ENCODE results near the gene THEMIS.

THEMIS gene

DNA sequence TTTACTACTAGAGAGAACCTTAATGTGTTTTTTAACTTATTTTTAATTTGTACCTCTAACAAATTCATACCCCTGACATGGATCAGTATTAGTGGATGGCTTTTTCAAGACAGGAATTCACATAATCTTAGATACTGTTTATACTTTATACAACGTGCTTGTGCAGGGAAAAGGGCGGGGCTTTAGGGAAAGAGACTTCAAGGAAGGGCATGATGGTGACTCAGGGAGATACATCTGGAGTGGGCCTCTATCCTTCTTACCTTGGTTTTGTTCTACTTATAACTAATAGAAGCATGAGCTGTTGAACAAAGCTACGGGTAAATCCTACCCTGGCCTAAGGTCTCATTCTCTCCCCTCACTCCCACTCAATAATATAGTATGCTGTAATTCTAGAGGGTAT, 163.1 kb downstream of the THEMIS start:
- CTCF ChIA-PET = interaction anchor here (0.7 to 3.1 kb wide), 17 partner anchors 10 to 1036 kb away, joined by 3 to 22 read pairs (median 5); no protein-coding TSS in a partner anchor
- H3K9me3 ChIP-seq (ENCODE audit: control insufficient read depth, insufficient read depth, low read depth, low read length) = no peaks in the 10 kb centered on the region
- H3K27ac ChIP-seq (ENCODE audit: extremely low read depth, low read depth, low read length) = no peak overlapping the region
- peaks cover 3% of the 10 kb centered on the region; the same call in 1 of the 2 replicates for H3K4me1 ChIP-seq (ENCODE audit: control insufficient read depth, insufficient read depth, low read length)
- H3K36me3 ChIP-seq (ENCODE audit: control insufficient read depth in 2 of 2, insufficient read depth in 1 of 2, low read length in 2 of 2) = no peaks in the 10 kb centered on the region
- POLR2A ChIA-PET = no interaction called here
- H3K4me3 ChIP-seq (ENCODE audit: low read depth, low read length) = no peak overlapping the region
- TF ChIP-seq, protein P1, sequence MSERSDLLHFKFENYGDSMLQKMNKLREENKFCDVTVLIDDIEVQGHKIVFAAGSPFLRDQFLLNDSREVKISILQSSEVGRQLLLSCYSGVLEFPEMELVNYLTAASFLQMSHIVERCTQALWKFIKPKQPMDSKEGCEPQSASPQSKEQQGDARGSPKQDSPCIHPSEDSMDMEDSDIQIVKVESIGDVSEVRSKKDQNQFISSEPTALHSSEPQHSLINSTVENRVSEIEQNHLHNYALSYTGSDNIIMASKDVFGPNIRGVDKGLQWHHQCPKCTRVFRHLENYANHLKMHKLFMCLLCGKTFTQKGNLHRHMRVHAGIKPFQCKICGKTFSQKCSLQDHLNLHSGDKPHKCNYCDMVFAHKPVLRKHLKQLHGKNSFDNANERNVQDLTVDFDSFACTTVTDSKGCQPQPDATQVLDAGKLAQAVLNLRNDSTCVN (tag by site-specific recombination; optimal IDR thresholded peaks at IDR 0.05) = no peak
- TF ChIP-seq ZNF433 (tag by site-specific recombination; IDR thresholded peaks at IDR 0.05; ENCODE audit: low read depth) (no peak), ZNF211 (tag by site-specific recombination; IDR thresholded peaks at IDR 0.05; ENCODE audit: low read depth) (no peak), ZNF266 (tag by site-specific recombination; IDR thresholded peaks at IDR 0.05; ENCODE audit: low read depth) (no peak), ZNF138 (tag by site-specific recombination; IDR thresholded peaks at IDR 0.05; ENCODE audit: borderline replicate concordance) (no peak), ZNF791 (tag by site-specific recombination; IDR thresholded peaks at IDR 0.05) (no peak), KLF16 (tag by site-specific recombination; IDR thresholded peaks at IDR 0.05) (no peak), ZFP69B (tag by site-specific recombination; IDR thresholded peaks at IDR 0.05) (no peak), SP2 (tag by site-specific recombination; IDR thresholded peaks at IDR 0.05) (no peak)
- TF ChIP-seq, protein P2, sequence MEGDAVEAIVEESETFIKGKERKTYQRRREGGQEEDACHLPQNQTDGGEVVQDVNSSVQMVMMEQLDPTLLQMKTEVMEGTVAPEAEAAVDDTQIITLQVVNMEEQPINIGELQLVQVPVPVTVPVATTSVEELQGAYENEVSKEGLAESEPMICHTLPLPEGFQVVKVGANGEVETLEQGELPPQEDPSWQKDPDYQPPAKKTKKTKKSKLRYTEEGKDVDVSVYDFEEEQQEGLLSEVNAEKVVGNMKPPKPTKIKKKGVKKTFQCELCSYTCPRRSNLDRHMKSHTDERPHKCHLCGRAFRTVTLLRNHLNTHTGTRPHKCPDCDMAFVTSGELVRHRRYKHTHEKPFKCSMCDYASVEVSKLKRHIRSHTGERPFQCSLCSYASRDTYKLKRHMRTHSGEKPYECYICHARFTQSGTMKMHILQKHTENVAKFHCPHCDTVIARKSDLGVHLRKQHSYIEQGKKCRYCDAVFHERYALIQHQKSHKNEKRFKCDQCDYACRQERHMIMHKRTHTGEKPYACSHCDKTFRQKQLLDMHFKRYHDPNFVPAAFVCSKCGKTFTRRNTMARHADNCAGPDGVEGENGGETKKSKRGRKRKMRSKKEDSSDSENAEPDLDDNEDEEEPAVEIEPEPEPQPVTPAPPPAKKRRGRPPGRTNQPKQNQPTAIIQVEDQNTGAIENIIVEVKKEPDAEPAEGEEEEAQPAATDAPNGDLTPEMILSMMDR (tag by site-specific recombination; IDR thresholded peaks at IDR 0.05) = no peak

DNA sequence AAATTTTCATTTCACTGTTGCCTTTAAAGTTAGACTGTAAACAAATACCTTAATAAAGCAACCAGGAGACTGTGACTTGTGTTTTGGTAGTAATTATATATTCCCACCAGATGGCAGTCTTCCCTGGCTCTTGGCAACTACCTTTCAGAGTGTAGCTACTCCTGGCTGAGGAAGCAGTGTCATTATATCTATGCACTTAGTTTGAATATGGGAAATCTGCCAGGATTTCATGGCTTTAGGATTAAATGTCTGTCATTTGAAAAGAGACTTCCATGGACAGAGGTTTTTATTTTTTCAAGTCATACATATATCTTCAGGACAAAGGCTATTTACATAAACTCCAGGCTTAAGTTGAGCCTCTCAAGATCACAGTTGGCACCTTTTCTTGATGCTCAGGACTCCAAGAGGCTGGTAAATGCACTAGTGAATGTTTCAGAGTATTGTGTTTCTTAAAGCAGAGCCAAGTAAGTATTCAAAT, 163.8 kb downstream of the THEMIS start:
- H3K9me3 ChIP-seq (ENCODE audit: control insufficient read depth, insufficient read depth, low read depth, low read length) = no peaks in the 10 kb centered on the region
- H3K4me1 ChIP-seq (ENCODE audit: control insufficient read depth, insufficient read depth, low read length) = peaks cover 3% of the 10 kb centered on the region; the same call in 1 of the 2 replicates
- ChIA-PET POLR2A (interaction anchor here (0.6 kb wide), 1 partner anchor 1542 kb away, joined by 6 read pairs; no protein-coding TSS in a partner anchor), CTCF (interaction anchor here (0.5 to 3.1 kb wide), 27 partner anchors 10 to 1316 kb away, joined by 3 to 22 read pairs (median 3); partner anchors contain the start of gene PTPRK)
- H3K36me3 ChIP-seq (ENCODE audit: control insufficient read depth in 2 of 2, insufficient read depth in 1 of 2, low read length in 2 of 2) = no peaks in the 10 kb centered on the region
- no peak overlapping the region for H3K27ac ChIP-seq (ENCODE audit: extremely low read depth, low read depth, low read length)
- H3K4me3 ChIP-seq (ENCODE audit: low read depth, low read length) = no peak overlapping the region
- TF ChIP-seq KLF10 (tag by site-specific recombination; IDR thresholded peaks at IDR 0.05) (no peak), ZNF354C (tag by site-specific recombination; IDR thresholded peaks at IDR 0.05; ENCODE audit: borderline replicate concordance, low read depth) (no peak), ZIC2 (tag by site-specific recombination; IDR thresholded peaks at IDR 0.05) (no peak), ZNF660 (tag by site-specific recombination; IDR thresholded peaks at IDR 0.05) (peak; percentile 53; the same call in 1 of the 2 replicates), ZFHX2 (tag by site-specific recombination; conservative IDR thresholded peaks at IDR 0.05) (no peak), ZNF530 (tag by site-specific recombination; IDR thresholded peaks at IDR 0.05; ENCODE audit: low read depth) (no peak), ZSCAN30 (tag by site-specific recombination; IDR thresholded peaks at IDR 0.05) (peak; percentile 52; the same call in 1 of the 2 replicates), ZNF654 (tag by site-specific recombination; IDR thresholded peaks at IDR 0.05; ENCODE audit: low read depth) (peak; percentile 89), ZNF223 (tag by site-specific recombination; IDR thresholded peaks at IDR 0.05) (no peak), ZNF792 (tag by site-specific recombination; IDR thresholded peaks at IDR 0.05) (no peak), KLF1 (tag by site-specific recombination; IDR thresholded peaks at IDR 0.05) (no peak), ZNF366 (tag by site-specific recombination; conservative IDR thresholded peaks at IDR 0.05) (no peak), ZNF341 (tag by site-specific recombination; IDR thresholded peaks at IDR 0.05; ENCODE audit: low read depth) (no peak), ZNF510 (tag by site-specific recombination; IDR thresholded peaks at IDR 0.05; ENCODE audit: insufficient replicate concordance) (no peak), ZNF292 (tag by site-specific recombination; IDR thresholded peaks at IDR 0.05; ENCODE audit: borderline replicate concordance, low read depth) (no peak)
- TF ChIP-seq, protein P3, sequence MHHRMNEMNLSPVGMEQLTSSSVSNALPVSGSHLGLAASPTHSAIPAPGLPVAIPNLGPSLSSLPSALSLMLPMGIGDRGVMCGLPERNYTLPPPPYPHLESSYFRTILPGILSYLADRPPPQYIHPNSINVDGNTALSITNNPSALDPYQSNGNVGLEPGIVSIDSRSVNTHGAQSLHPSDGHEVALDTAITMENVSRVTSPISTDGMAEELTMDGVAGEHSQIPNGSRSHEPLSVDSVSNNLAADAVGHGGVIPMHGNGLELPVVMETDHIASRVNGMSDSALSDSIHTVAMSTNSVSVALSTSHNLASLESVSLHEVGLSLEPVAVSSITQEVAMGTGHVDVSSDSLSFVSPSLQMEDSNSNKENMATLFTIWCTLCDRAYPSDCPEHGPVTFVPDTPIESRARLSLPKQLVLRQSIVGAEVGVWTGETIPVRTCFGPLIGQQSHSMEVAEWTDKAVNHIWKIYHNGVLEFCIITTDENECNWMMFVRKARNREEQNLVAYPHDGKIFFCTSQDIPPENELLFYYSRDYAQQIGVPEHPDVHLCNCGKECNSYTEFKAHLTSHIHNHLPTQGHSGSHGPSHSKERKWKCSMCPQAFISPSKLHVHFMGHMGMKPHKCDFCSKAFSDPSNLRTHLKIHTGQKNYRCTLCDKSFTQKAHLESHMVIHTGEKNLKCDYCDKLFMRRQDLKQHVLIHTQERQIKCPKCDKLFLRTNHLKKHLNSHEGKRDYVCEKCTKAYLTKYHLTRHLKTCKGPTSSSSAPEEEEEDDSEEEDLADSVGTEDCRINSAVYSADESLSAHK (tag by site-specific recombination; IDR thresholded peaks at IDR 0.05) = no peak
- TF ChIP-seq, protein P4, sequence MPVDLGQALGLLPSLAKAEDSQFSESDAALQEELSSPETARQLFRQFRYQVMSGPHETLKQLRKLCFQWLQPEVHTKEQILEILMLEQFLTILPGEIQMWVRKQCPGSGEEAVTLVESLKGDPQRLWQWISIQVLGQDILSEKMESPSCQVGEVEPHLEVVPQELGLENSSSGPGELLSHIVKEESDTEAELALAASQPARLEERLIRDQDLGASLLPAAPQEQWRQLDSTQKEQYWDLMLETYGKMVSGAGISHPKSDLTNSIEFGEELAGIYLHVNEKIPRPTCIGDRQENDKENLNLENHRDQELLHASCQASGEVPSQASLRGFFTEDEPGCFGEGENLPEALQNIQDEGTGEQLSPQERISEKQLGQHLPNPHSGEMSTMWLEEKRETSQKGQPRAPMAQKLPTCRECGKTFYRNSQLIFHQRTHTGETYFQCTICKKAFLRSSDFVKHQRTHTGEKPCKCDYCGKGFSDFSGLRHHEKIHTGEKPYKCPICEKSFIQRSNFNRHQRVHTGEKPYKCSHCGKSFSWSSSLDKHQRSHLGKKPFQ (tag by site-specific recombination; IDR thresholded peaks at IDR 0.05) = no peak
- TF ChIP-seq, protein P5, sequence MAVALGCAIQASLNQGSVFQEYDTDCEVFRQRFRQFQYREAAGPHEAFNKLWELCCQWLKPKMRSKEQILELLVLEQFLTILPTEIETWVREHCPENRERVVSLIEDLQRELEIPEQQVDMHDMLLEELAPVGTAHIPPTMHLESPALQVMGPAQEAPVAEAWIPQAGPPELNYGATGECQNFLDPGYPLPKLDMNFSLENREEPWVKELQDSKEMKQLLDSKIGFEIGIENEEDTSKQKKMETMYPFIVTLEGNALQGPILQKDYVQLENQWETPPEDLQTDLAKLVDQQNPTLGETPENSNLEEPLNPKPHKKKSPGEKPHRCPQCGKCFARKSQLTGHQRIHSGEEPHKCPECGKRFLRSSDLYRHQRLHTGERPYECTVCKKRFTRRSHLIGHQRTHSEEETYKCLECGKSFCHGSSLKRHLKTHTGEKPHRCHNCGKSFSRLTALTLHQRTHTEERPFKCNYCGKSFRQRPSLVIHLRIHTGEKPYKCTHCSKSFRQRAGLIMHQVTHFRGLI (tag by site-specific recombination; IDR thresholded peaks at IDR 0.05) = no peak
